ENCODE measurements around the gene FRMD1. TPM values are rescaled to one million over a fixed set of nuclear protein-coding genes. Genes with fewer than 3 reads are reported as not detected.

The FRMD1 gene
- total RNA-seq, 1 donor from 2014 or later, result not detected

DNA sequence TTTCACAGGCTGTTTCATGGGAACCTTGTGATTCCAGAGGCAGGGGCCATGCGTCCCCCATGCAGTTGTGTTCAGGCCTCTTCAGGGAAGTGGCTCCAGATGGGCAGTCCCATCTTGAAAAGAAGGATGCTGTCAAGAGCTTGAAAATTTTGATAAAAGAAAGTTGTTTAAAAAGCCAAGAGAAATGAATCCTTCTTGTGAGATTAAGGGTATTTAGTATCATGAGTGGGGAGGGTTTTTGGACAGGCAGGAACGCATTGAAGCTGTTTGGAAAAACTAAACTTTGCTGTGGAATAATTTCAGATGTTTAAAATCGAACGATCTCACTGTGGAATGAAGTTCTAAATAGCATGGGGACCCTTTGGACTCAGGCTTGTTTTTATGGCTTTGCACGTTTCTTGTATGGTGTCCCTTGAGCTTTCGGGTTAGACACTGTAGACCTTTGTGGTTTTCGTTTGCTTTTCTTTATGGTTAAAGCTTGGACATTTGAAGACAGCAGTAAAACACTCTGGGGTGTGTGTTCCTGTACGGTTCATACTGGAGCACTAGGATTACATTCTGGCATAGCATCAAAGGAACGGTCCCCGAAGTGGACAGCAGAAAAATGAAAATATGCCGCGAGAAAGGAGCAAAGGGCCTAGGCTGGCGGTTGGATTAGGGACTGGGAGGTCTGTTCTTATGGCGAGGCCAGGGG lies 63.4 kb downstream of the FRMD1 start:
- FAIRE-seq, result no peak
- peaks cover 17% of the 10 kb centered on the region for H3K27me3 ChIP-seq (ENCODE audit: insufficient read depth, low read length)
- Mint-ChIP-seq H3K27me3 (ENCODE audit: low read depth, unreplicated experiment) (peaks cover 9% of the 10 kb centered on the region), H3K36me3 (ENCODE audit: low read depth, unreplicated experiment) (peaks cover 6% of the 10 kb centered on the region), H3K27ac (ENCODE audit: unreplicated experiment) (peak overlapping the region; percentile 27), H3K4me3 (ENCODE audit: unreplicated experiment) (no peak overlapping the region), H3K9me3 (ENCODE audit: unreplicated experiment) (peaks cover 38% of the 10 kb centered on the region), H3K4me1 (ENCODE audit: low read depth, unreplicated experiment) (no peaks in the 10 kb centered on the region)
- H3K36me3 ChIP-seq (ENCODE audit: insufficient read depth, low read length), result no peaks in the 10 kb centered on the region
- H3K4me3 ChIP-seq (ENCODE audit: insufficient read depth, low read depth, low read length), result no peak overlapping the region
- DNase-seq (ENCODE audit: low read depth), result no peak
- peaks cover 13% of the 10 kb centered on the region for H3K9me3 ChIP-seq (ENCODE audit: insufficient read depth, low read depth, low read length)
- H3K4me2 ChIP-seq (ENCODE audit: low read length), result no peak overlapping the region
- H3K4me1 ChIP-seq (ENCODE audit: insufficient read depth, low read length), result no peaks in the 10 kb centered on the region
- H3K79me2 ChIP-seq (ENCODE audit: insufficient read depth, low read length), result no peaks in the 10 kb centered on the region
- no peak overlapping the region for H3K27ac ChIP-seq (ENCODE audit: low read depth, low read length)
- no peaks in the 10 kb centered on the region for H4K20me1 ChIP-seq (ENCODE audit: insufficient read depth, low read length)
- H2AFZ ChIP-seq (ENCODE audit: low read depth, low read length), result no peak overlapping the region
- no peak overlapping the region for H3K9ac ChIP-seq (ENCODE audit: low read length)
- no peak for TF ChIP-seq EZH2 (IDR thresholded peaks at IDR 0.05; ENCODE audit: insufficient read depth, low read length)
- TF ChIP-seq, protein P1, sequence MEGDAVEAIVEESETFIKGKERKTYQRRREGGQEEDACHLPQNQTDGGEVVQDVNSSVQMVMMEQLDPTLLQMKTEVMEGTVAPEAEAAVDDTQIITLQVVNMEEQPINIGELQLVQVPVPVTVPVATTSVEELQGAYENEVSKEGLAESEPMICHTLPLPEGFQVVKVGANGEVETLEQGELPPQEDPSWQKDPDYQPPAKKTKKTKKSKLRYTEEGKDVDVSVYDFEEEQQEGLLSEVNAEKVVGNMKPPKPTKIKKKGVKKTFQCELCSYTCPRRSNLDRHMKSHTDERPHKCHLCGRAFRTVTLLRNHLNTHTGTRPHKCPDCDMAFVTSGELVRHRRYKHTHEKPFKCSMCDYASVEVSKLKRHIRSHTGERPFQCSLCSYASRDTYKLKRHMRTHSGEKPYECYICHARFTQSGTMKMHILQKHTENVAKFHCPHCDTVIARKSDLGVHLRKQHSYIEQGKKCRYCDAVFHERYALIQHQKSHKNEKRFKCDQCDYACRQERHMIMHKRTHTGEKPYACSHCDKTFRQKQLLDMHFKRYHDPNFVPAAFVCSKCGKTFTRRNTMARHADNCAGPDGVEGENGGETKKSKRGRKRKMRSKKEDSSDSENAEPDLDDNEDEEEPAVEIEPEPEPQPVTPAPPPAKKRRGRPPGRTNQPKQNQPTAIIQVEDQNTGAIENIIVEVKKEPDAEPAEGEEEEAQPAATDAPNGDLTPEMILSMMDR (IDR thresholded peaks at IDR 0.05; ENCODE audit: insufficient read depth, low read depth, low read length), result no peak

DNA sequence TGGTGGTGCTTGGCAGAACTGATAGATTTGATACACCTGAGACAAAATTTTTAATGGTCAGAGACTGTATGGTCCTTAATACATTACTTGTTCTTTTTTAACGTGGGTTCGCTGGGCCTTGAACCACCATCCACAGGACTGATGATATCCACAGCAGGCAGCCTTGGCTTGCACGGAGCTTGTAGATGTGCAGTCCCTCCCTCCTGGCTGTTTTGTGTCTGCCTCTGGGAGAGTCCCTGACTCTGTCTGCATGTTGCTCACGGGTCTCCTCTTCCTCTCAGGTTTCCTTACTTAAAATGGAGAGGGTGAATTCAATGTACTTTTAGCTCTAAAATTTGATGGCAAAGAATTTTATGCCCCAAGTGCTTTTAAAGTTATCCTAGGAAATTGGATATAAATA lies 64.0 kb downstream of the FRMD1 start:
- Histone ChIP-seq H3K79me2 (ENCODE audit: insufficient read depth, low read length) (no peaks in the 10 kb centered on the region), H2AFZ (ENCODE audit: low read depth, low read length) (no peak overlapping the region), H3K4me1 (ENCODE audit: insufficient read depth, low read length) (no peaks in the 10 kb centered on the region), H3K4me2 (ENCODE audit: low read length) (no peak overlapping the region), H4K20me1 (ENCODE audit: insufficient read depth, low read length) (no peaks in the 10 kb centered on the region), H3K4me3 (ENCODE audit: insufficient read depth, low read depth, low read length) (no peak overlapping the region), H3K27ac (ENCODE audit: low read depth, low read length) (no peak overlapping the region), H3K9ac (ENCODE audit: low read length) (no peak overlapping the region), H3K9me3 (ENCODE audit: insufficient read depth, low read depth, low read length) (peaks cover 13% of the 10 kb centered on the region), H3K27me3 (ENCODE audit: insufficient read depth, low read length) (peaks cover 17% of the 10 kb centered on the region), H3K36me3 (ENCODE audit: insufficient read depth, low read length) (no peaks in the 10 kb centered on the region)
- Mint-ChIP-seq H3K27me3 (ENCODE audit: low read depth, unreplicated experiment) (peaks cover 9% of the 10 kb centered on the region), H3K4me1 (ENCODE audit: low read depth, unreplicated experiment) (no peaks in the 10 kb centered on the region), H3K36me3 (ENCODE audit: low read depth, unreplicated experiment) (peaks cover 6% of the 10 kb centered on the region), H3K4me3 (ENCODE audit: unreplicated experiment) (no peak overlapping the region), H3K27ac (ENCODE audit: unreplicated experiment) (no peak overlapping the region), H3K9me3 (ENCODE audit: unreplicated experiment) (peaks cover 38% of the 10 kb centered on the region)
- no peak for TF ChIP-seq EZH2 (IDR thresholded peaks at IDR 0.05; ENCODE audit: insufficient read depth, low read length)
- TF ChIP-seq, protein P1 (IDR thresholded peaks at IDR 0.05; ENCODE audit: insufficient read depth, low read depth, low read length), result no peak
- DNase-seq (ENCODE audit: low read depth) (no peak), FAIRE-seq (no peak)

DNA sequence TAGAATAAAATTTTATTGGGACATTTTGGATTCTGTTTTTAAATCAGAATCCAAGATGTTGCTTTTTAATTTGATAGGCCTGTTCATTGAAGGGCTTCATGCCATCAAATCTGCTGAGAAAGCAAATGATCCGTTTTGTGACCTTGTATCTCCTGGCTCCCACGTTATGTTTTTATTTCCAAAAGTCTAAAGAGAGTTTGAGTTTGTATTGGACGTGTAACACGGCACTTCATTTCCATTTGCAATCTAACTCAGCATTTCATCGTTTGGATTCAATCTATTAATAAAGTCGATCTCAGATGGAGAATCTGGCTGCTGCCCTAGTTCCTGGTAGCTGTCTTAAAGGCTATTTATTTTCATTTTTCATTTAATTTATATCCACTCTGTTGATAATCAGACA lies 64.6 kb downstream of the FRMD1 start:
- H3K27me3 ChIP-seq (ENCODE audit: insufficient read depth, low read length), result peaks cover 17% of the 10 kb centered on the region
- peaks cover 42% of the 10 kb centered on the region for H3K9me3 Mint-ChIP-seq (ENCODE audit: unreplicated experiment)
- no peak for FAIRE-seq
- no peak overlapping the region for H3K27ac ChIP-seq (ENCODE audit: low read depth, low read length)
- no peak overlapping the region for H2AFZ ChIP-seq (ENCODE audit: low read depth, low read length)
- H3K27ac Mint-ChIP-seq (ENCODE audit: unreplicated experiment), result no peak overlapping the region
- no peak overlapping the region for H3K4me2 ChIP-seq (ENCODE audit: low read length)
- H3K36me3 ChIP-seq (ENCODE audit: insufficient read depth, low read length), result no peaks in the 10 kb centered on the region
- no peak overlapping the region for H3K9ac ChIP-seq (ENCODE audit: low read length)
- TF ChIP-seq, protein P1 (IDR thresholded peaks at IDR 0.05; ENCODE audit: insufficient read depth, low read depth, low read length), result no peak
- no peak for TF ChIP-seq EZH2 (IDR thresholded peaks at IDR 0.05; ENCODE audit: insufficient read depth, low read length)
- H3K4me3 Mint-ChIP-seq (ENCODE audit: unreplicated experiment), result no peak overlapping the region
- no peaks in the 10 kb centered on the region for H3K4me1 ChIP-seq (ENCODE audit: insufficient read depth, low read length)
- peaks cover 13% of the 10 kb centered on the region for H3K9me3 ChIP-seq (ENCODE audit: insufficient read depth, low read depth, low read length)
- H3K4me3 ChIP-seq (ENCODE audit: insufficient read depth, low read depth, low read length), result no peak overlapping the region
- no peaks in the 10 kb centered on the region for H4K20me1 ChIP-seq (ENCODE audit: insufficient read depth, low read length)
- DNase-seq (ENCODE audit: low read depth), result no peak
- H3K27me3 Mint-ChIP-seq (ENCODE audit: low read depth, unreplicated experiment), result peaks cover 9% of the 10 kb centered on the region
- peaks cover 2% of the 10 kb centered on the region for H3K4me1 Mint-ChIP-seq (ENCODE audit: low read depth, unreplicated experiment)
- H3K36me3 Mint-ChIP-seq (ENCODE audit: low read depth, unreplicated experiment), result peaks cover 9% of the 10 kb centered on the region
- no peaks in the 10 kb centered on the region for H3K79me2 ChIP-seq (ENCODE audit: insufficient read depth, low read length)

Data from astrocyte (in vitro differentiated cells and primary cell).